IPS-NIHi7 (cell line): ENCODE data around the gene PPP1R16B.
"Not testable (repeated sequence)": the region's sequence is repeated elsewhere in the genome, so short reads cannot be mapped to it uniquely, and the experiment has no call there.

Experiments
- DNase-seq: peaks from one replicate; pipeline ENCODE4 v3.0.0; 2012; ENCODE audit warnings: mixed read lengths; ENCODE audit errors: extremely low spot score

PPP1R16B gene

DNA sequence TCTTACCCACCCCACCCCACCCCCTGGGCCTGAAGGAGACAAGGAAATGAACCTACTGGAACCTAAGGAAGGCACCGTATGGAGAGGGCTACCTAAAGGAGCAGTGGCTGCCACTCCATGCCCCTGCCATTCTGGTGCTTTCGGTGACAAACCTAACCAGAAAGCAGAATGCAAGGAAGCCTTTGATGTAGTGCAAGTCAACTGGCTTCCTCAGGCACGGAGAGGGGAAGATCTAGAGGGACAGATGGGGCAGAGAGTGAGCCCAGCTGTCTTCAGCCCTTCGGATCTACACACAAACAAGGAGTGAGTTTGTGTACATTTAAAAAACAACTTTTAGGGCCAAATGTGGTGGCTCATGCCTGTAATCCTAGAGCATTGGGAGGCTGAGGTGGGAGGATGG, 39.5 kb downstream of the PPP1R16B start:
- no peak for DNase-seq

DNA sequence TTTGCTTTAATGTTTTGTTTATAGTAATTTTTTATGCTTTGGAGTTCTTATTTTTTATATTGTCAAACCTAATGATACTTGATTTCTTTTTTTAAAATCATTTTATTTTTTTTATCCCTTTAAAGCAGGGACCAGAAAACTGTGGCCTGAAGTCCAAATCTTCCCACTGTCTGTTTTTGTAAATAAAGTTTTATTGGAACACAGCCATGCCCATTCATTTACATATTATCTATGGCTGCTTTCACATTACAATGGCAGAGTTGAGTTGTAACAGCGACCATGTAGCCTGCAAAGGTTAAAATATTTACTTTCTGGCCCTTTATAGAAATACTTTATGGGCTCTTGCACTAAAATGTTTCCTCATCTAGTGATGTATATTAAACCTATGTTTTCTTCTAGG, 42.3 kb downstream of the PPP1R16B start:
- DNase-seq: no peak

DNA sequence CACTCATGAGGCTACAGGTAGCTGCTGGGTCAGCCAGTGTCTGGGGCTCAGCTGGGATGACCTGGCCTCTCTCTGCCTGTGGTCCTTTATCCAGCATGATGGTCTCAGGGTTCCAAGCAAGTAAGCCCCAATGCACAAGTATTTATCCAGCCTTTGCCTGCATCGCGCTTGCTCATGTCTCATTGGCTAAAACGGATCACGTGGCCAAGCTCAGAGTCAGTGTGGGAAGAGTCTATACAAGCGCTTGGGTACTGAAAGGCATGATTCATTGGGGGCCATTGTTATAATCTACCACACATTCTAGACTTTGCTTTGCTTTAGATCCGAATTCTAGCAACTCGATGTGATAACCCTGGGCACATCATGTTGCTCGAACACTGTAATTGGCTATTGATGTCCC, 48.3 kb downstream of the PPP1R16B start:
- no peak for DNase-seq

DNA sequence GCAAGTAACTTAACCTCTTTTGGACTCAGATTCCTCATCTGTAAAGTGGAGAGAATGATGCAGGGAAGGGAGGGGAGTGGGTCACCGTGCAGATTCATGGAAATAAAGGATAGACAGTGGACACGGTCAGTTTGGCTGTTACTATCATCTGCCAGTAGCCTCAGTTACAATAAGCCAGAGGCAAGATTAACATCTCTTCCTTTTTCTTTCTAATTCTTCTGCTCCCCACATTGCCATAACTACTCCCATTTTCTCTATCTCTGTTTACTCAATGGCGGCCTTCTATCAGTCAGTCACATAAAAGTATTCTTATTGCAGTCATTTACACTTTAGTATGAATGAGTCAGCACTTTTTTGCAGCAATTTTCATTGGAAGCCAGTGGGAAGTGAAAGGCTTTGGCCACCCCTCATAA, 49.2 kb downstream of the PPP1R16B start:
- DNase-seq: no peak

DNA sequence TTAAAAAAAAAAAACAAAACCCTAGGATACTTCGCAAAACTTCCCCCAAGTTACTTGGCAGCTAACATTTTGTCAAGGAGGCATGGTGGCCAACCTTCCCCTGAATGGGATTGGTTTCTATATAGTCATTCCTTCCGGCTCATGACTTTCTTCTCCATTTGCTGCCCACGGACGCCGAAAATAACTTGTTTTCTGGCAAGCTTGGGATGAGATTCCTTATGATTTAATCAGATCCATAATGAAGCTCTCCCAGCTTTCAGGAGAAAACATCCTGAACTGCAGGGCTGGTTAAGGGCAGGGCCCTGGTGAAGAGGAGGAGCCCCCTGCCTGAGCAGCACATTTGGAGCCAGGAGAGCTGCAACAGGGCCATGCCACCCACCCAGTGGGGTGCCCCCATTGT, 49.9 kb downstream of the PPP1R16B start:
- DNase-seq: no peak

DNA sequence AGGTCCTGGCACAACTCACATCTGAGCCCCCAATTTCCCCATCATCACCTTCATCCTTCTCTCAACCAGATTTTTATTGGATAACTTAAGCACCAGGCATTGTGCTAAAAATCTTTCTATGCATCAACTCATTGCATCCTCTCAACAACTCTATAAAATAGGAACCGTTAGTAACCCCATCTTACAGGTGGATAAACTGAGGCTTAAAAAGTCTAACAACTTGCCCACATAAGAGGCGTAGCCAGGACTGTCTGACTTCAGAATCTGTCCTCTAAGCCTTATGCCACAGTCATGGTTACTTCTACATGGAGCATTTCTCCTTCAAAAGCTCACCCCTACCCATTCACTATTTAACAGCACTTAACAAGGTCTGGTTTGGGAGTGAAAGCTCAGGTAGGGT, 51.1 kb downstream of the PPP1R16B start:
- DNase-seq: no peak

DNA sequence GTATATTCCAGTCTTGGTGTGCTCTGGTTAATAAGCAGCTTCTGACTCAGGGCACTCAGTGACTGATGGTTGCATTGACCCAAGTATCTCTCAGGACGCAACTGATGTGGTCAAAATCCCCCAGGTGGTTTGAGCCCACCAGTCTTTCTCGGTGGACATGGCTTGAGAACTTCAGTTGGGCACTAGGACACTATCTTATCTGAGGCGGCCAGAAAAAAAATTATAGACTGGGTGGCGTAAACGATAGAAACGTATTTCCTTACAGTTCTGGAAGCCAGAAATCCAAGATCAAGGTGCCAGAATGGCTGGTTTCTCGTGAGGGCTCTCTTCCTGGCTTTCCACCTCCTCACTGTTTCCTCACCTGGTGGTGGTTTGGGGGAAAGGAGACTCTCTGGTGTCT, 52.2 kb downstream of the PPP1R16B start:
- DNase-seq: no peak

DNA sequence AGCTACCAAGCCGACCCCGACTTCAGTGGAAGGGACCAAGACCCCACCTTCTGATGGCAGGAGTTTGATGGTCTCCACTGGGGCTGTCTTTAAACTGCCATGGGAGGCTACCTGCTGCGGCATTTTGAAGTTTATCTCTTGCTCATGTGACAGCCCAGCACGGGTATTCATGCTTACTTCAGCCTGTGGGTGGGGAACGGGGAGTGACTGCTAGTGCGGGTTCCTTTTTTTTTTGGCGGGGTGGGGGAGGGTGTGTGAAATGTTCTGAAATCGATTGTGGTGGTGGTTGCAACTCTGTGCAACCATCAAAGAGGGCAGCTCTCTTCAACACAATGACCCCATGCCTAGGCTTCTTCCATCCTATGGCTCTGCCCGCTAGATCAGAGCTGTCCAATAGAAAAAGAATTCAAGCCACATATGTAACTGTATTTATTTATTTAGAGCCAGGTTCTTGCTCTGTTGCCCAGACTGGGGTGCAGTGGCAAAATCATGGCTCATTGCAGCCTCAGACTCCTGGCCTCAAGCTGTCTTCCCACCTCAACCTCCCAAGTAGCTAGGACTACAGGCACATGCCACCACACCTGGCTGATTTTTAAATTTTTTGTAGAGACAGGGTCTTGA, 53.7 kb downstream of the PPP1R16B start:
- DNase-seq: no peak

DNA sequence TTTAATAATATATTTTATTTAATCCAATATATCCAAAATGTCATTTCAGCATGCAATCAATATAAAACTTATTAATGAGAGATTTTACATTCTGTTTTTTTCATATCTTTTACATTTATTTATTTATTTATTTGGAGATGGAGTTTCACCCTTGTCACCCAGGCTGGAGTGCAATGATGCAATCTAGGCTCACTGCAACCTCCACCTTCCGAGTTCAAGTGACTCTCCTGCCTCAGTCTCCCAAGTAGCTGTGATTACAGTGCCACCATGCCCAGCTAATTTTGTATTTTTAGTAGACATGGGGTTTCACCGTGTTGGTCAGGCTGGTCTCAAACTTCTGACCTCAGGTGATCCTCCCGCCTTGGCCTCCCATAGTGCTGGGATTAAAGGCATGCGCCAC, 54.4 kb downstream of the PPP1R16B start:
- DNase-seq: not testable (repeated sequence)

DNA sequence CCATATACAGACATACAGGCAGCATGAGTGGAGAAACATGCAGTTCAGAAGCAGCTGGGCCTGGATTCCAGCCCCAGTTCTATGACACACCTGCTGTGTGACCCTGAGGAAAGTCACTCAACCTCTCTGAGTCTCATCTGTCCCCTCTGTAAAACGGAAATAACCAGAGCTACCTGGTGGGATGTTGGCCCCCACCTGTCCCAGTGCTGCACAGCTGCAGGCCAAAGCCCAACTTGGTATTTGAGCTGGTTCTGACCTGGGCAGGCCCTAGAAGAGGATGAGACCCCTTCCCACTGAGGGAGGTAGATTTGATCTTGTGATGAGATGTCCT, 55.5 kb downstream of the PPP1R16B start:
- DNase-seq: no peak

DNA sequence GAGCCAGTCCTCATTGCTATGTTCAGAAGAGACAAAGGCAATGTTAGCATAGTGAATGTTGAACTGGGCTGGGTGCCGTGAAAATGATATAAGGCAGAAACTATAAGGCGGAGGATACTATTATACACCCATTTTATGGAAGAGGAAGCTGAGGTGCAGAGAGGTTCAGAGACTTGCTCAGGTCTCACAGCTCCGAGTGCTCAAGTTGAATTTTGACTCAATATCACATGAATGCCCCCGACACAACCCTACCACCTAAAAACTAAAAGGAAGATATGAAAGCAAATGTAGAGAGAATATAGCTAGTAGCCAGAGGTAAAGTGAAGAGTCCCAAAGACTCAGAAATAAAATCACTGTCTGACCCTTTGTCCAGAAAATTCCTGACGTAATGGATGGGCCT, 56.7 kb downstream of the PPP1R16B start:
- no peak for DNase-seq

DNA sequence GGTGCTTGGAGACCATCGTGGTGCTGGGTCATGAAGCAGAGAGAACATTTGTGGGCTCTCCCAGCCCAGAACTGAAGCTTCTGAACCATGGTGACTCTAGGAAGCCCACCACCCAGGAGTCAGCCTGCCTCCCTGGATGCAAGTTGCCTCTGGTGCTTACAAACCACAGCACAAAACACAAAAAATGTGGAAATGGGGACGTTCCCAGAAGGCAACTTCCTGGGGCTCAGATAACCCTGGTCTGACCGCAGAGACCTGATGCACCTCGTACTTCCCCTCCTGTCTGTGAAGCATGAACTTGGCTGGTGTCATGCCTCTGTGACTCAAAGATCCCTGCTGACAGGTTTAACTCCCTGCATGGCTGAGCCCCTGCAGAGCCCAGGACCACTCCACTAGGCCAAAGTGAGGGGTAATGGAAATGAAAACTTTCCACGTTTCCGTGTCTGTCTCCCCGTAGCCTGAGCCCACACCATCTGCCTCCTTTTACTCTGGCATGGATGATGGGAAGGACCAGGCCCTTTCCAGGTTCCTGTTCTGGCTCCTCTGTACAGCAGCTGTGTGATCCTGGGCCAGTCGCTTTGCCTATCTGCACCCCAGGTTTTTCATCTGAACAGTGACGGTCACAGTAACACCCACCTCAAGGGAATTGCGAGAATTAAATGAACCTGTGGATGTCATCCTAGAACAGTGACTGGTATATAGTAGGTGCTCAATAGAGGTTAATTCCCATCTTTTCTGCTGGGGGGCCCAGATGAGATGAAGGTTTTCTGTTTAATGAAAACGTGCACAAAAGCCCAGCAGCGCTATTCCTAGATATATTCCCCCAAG, 57.7 kb downstream of the PPP1R16B start:
- DNase-seq: no peak

DNA sequence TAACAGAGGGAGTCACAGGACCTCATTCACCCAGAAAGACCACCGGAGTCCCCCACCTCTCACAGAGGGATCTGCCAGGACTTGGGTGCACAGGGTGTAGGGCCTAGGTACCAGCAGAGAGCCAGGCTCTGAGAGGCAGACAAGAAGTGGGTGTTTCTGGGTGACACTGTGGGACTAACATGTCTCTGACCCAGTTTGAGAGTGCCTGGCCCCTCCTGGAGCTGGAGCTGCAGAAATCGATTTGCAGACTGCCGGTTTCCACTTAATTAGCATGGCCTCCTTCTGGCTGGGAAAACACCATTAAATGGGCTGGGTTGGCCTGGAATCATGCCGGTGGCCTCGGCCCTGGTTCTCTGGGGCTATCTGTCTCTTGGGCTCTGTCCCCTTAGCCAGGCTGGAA, 59.2 kb downstream of the PPP1R16B start:
- no peak for DNase-seq

DNA sequence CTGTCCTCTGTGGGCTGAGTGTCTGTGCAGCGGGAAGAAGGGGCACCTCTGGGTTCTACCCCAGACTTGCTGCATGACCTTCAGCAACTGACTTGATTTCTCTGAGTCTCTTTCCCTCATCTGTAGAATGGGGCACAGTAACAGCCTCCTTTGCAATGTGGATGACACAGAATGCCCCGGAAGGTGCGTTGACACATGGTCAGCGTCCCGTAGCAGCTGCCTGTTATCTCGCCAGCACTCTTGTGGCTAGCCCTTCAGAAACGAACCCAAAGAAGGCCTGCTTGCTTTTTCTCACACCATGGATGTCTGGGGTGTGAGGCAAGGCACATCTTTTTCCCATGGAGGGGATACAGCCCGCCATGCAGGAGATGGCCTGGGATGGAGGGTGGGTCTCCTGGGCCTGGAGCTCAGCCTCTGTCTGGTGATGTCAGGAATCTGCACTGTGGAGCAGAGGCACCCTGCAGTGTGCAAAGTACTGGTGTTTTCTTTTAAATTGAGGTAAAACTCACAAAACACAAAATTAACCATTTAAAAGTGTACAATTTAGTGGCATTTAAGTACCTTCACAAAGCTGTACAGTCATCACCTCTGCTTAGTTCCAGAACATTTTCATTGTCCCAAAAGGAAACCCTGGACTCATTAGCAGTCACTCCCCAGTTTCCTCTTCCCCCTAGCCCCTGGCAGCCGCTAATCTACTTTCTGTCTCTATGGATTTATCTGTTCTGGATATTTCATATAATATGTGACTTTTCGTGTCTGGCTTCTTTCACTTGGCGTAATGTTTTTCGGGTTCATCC, 61.0 kb downstream of the PPP1R16B start:
- DNase-seq: no peak

DNA sequence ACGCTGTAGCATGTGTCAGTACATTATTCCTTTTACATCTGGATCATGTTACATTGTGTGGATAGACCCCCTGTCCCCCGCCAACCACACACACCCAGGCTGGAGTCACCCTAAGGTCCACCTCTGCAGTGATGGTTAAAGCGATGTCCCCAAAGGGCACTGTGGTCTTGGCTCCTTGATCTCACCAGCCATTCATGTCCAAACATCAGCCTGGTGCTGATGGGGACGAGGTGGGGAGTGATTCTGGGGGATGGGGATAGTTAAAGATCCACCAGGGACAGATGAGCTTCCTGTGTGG, 61.5 kb downstream of the PPP1R16B start:
- DNase-seq: no peak

DNA sequence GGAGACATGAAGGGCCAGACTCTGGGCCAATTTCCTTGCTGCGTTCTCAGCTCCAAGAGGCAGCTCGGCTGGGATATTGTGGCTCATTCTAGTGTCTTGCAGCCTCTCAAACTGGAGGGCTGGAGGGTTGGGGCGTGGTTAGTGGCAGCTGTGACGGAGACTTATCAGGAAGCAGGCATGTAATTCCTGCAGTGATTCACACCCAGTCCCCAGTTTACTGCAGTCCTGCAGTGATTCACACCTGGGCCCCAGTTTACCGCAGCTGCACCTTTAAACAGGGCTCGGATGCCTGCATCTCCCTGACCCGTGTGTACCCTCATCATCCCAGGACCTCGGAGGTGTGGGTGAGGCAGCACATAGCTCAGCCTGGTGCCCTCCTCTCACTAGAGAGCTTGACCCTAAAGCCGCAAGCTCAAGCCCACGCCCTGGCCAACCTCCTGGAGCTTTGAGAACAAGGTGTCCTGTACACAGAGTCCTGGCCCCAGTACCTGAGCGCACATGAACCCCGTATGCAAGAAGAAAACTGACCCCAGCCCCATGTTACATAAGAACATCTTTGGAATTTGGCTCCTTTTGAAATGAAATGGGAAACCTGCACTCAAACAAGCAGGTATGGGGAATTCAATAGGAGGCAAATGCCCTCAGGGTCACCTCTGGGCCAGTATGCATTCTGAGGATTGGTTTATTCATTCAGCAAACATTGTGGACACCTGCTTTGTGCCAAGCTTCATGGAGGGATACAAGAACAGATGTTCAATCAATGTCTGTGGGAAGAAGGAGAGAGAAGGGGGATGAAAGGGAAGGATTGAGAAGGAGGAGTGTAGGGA, 65.4 kb downstream of the PPP1R16B start:
- DNase-seq: no peak

DNA sequence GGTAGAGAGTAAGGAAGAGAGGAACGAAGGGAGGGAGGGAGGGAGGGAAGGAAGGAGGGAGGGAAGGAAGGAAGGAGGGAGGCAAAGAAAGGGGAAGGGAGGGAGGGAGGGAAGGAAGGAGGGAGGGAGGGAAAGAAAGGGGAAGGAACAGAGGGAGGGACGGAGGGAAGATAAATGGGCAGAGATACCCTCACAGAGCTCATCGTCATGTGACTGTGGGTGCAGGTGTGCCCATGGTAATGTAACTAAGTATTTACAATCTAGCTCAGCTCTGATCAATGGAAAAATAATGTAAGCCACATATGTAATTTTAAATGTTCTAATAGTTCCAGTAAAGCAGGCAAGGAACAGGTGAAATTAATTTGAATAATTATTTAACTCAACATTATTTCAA, 66.1 kb downstream of the PPP1R16B start:
- DNase-seq: no peak

DNA sequence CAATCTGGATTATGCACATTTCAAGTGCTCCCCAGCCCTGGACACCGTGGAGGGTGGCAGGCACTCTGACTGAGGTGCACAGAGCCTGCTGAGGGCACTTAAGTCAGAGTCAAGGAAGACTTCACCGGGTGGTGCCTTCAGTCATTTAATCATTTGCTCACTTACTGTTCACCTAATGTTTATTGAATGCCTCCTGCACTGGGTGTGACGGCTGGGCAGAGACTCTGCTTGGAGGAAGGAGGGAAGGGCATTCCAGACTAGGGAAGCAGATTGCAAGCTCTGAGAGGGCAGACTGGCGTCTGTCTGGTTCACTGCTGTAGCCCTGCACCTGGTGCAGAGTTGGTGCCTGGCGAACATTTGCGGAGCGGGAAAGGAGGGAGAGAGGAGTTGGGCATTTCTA, 66.5 kb downstream of the PPP1R16B start:
- no peak for DNase-seq

DNA sequence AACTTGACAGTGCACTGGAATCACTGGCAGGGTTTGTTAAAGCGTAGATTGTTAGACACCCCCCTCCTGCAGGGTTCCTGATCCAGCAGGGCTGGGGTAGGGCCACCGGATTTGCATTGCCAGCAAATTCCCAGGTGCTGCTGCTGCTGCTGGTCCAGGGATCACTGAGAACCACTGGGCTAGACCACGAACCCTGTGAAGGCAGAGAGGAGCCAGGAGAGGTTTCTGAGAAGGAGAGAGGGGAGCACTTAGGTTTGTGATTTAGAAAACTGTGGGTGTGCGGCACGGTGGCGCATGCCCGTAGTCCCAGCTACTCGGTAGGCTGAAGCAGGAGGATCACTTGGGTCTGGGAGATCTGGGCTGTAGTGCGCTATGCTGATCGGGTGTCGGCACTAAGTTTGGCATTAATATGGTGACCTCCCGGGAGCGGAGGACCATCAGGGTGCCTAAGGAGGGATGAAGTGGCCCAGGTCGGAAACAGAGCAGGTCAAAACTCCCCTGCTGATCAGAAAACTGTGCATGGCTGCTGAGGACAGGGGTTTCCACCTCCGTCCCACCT, 67.1 kb downstream of the PPP1R16B start:
- DNase-seq: no peak

DNA sequence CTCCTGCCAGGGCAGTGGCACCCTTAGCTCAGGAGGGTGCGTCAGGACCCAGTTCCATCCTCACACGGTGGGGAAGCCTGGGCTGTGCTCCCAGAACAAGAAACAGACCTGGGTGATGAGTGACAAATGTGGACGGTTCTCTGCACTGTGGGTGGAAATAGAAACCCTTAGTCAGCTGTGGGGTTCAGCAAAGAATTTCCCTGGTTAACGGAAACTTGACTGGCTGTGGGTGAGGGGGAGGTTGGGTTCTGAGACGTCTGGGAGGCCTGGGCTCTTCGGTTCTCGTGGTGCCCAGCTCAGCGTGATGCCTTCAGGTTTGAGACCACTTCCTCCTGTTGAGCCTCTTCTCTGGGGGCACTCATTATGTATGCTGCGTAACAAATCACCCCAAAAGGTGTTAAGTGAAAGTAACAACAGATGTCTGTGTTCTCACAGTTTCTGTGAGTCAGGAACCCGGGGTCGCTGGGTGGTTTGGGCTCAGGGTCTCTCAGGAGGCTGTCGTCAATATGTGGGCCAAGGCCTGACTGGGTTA, 67.6 kb downstream of the PPP1R16B start:
- no peak for DNase-seq

DNA sequence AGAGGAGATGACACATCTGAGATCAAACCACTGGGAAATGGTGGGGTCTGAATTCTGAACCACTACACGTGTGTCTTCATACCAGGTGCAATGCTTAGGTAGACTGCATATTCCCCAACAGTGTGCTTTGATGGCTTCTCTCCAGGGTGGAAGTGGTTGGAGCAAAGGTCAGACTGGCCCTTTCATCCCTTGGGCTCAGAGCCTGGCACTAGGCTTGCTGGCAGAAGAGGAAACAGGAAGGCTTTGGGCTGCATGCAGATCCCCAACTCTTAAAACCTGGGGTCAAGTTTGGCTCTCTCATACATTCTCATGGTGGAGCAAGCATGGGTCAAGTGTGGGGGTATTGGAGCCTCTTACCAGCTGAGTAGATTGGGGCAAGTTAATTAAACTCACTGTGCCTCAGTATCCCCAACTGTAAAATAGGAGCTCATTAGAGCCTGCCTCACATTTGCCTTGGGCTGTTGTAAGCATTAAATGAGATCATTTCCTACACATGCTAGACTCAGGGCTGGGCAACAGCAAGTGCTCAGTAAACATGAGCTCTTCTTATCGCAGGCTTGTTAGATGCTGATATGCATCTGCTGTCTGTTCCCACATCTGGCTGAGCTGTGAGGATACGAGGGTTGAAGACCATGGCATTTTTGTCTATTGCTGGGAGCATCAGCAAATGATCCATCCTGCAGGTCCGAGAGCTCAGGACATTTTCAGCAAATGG, 69.1 kb downstream of the PPP1R16B start:
- DNase-seq: no peak
